H9 (cell line): ENCODE results near the gene PEX16. TPM values are rescaled to one million over a fixed set of nuclear protein-coding genes. Genes with fewer than 3 reads are reported as not detected.

Experiments used
- DNase-seq: peaks from one replicate; pipeline ENCODE4 v3.0.0-alpha.2; 2017
- H2AFZ ChIP-seq: one replicate; pipeline ENCODE4 v1.6.1; 2013; ENCODE audit warnings: mild to moderate bottlenecking, low read length, control low read depth, moderate library complexity
- H2AK5ac ChIP-seq: 2 replicates; pipeline ENCODE4 v1.6.1; 2013; ENCODE audit warnings: low read length, control low read depth, mixed read lengths; ENCODE audit not compliant: insufficient read length
- H2BK120ac ChIP-seq: one replicate; pipeline ENCODE4 v1.6.1; 2013; ENCODE audit warnings: low read depth, mild to moderate bottlenecking, low read length, control low read depth, inconsistent platforms; ENCODE audit not compliant: poor library complexity, severe bottlenecking
- H2BK12ac ChIP-seq: 2 replicates; pipeline ENCODE4 v1.6.1; 2013; ENCODE audit warnings: low read length, control low read depth, mixed read lengths, low read depth; ENCODE audit not compliant: insufficient read length
- H2BK15ac ChIP-seq: 2 replicates; pipeline ENCODE4 v1.6.1; 2013; ENCODE audit warnings: low read depth, low read length, control low read depth
- H2BK20ac ChIP-seq: one replicate; pipeline ENCODE4 v1.6.1; 2013; ENCODE audit warnings: low read depth, mild to moderate bottlenecking, low read length, control low read depth, inconsistent platforms; ENCODE audit not compliant: poor library complexity, severe bottlenecking
- H2BK5ac ChIP-seq: 2 replicates; pipeline ENCODE4 v1.6.1; 2013; ENCODE audit warnings: low read length, control low read depth, mixed read lengths; ENCODE audit not compliant: insufficient read length
- H3K14ac ChIP-seq: 2 replicates; pipeline ENCODE4 v1.6.1; 2013; ENCODE audit warnings: low read length, control low read depth; ENCODE audit not compliant: insufficient read depth
- H3K18ac ChIP-seq: 2 replicates; pipeline ENCODE4 v1.6.1; 2013; ENCODE audit warnings: low read depth, mild to moderate bottlenecking, mixed read lengths, low read length, control low read depth; ENCODE audit not compliant: insufficient read length
- H3K23ac ChIP-seq: 2 replicates; pipeline ENCODE4 v1.6.1; 2013; ENCODE audit warnings: low read length, control low read depth, mixed read lengths, low read depth; ENCODE audit not compliant: insufficient read length
- H3K23me2 ChIP-seq: 2 replicates; pipeline ENCODE4 v1.6.1; 2013; ENCODE audit warnings: low read depth, mild to moderate bottlenecking, mixed read lengths, low read length, control low read depth; ENCODE audit not compliant: insufficient read length, poor library complexity, severe bottlenecking
- H3K27ac ChIP-seq: 2 replicates; pipeline ENCODE4 v1.5.1; 2013; ENCODE audit warnings: low read length, control low read depth, mixed read lengths, low read depth; ENCODE audit not compliant: insufficient read length
- H3K27me3 ChIP-seq: 2 replicates; pipeline ENCODE4 v1.6.1; 2013; ENCODE audit warnings: low read length, control low read depth, inconsistent platforms; ENCODE audit not compliant: insufficient read depth
- H3K4ac ChIP-seq: 2 replicates; pipeline ENCODE4 v1.6.1; 2013; ENCODE audit warnings: low read depth, mild to moderate bottlenecking, control low read depth, inconsistent platforms, low read length, moderate library complexity
- H3K4me1 ChIP-seq: 2 replicates; pipeline ENCODE4 v1.6.1; 2013; ENCODE audit warnings: low read length, control low read depth, inconsistent platforms; ENCODE audit not compliant: insufficient read depth
- H3K4me2 ChIP-seq: 2 replicates; pipeline ENCODE4 v1.6.1; 2013; ENCODE audit warnings: low read length, control low read depth, mixed read lengths; ENCODE audit not compliant: insufficient read length, insufficient read depth
- H3K56ac ChIP-seq: 2 replicates; pipeline ENCODE4 v1.6.1; 2013; ENCODE audit warnings: low read depth, mild to moderate bottlenecking, mixed read lengths, low read length, control low read depth; ENCODE audit not compliant: insufficient read length
- H3K79me1 ChIP-seq: 2 replicates; pipeline ENCODE4 v1.6.1; 2013; ENCODE audit warnings: low read depth, mild to moderate bottlenecking, moderate library complexity, low read length, control low read depth, inconsistent platforms; ENCODE audit not compliant: insufficient read depth, poor library complexity, severe bottlenecking
- H3K79me2 ChIP-seq: 2 replicates; pipeline ENCODE4 v1.6.1; 2013; ENCODE audit warnings: low read length, control low read depth, inconsistent platforms; ENCODE audit not compliant: insufficient read depth
- H3K9ac ChIP-seq: 2 replicates; pipeline ENCODE4 v1.6.1; 2013; ENCODE audit warnings: low read length, control low read depth, mixed read lengths; ENCODE audit not compliant: insufficient read length; ENCODE audit errors: extremely low read depth
- H3K9me3 ChIP-seq: one replicate; pipeline ENCODE4 v1.6.1; 2013; ENCODE audit warnings: low read depth, low read length, inconsistent platforms; ENCODE audit not compliant: control insufficient read depth
- H3T11ph ChIP-seq: one replicate; pipeline ENCODE4 v1.6.1; 2013; ENCODE audit warnings: mild to moderate bottlenecking, low read length, control low read depth, inconsistent platforms
- H4K20me1 ChIP-seq: one replicate; pipeline ENCODE4 v1.6.1; 2013; ENCODE audit not compliant: control insufficient read depth, insufficient read length, insufficient read depth
- H4K5ac ChIP-seq: 2 replicates; pipeline ENCODE4 v1.6.1; 2013; ENCODE audit warnings: low read depth, mild to moderate bottlenecking, mixed read lengths, low read length, control low read depth; ENCODE audit not compliant: insufficient read length
- H4K8ac ChIP-seq: replicated peaks from 2 replicates; pipeline ENCODE4 v1.6.1; 2013; ENCODE audit warnings: low read length, control low read depth, mixed read lengths, low read depth; ENCODE audit not compliant: insufficient read length
- H4K91ac ChIP-seq: 2 replicates; pipeline ENCODE4 v1.6.1; 2013; ENCODE audit warnings: low read depth, mild to moderate bottlenecking, moderate library complexity, mixed read lengths, low read length, control low read depth; ENCODE audit not compliant: insufficient read length
- H3K27ac Mint-ChIP-seq, 3 experiments: 2 replicates in 2 of 3; 3 replicates in 1 of 3; pipeline ENCODE4 v1.8.0; 2020 to 2021; ENCODE audit warnings: mixed read lengths in 3 of 3, mild to moderate bottlenecking in 1 of 3, moderate library complexity in 1 of 3
- H3K27me3 Mint-ChIP-seq: 2 replicates; pipeline ENCODE4 v1.8.0; 2021; ENCODE audit warnings: low read depth, mild to moderate bottlenecking, moderate library complexity, mixed read lengths
- H3K36me3 Mint-ChIP-seq, 3 experiments: 2 replicates in 2 of 3; 3 replicates in 1 of 3; pipeline ENCODE4 v1.8.0; 2020 to 2021; ENCODE audit warnings: low read depth in 3 of 3, mixed read lengths in 3 of 3; ENCODE audit not compliant: insufficient read depth in 1 of 3
- H3K4me1 Mint-ChIP-seq, 2 experiments: 2 replicates each; pipeline ENCODE4 v1.8.0; 2020; ENCODE audit warnings: mixed read lengths in 2 of 2
- H3K4me3 Mint-ChIP-seq, 2 experiments: 2 replicates in 1 of 2; 3 replicates in 1 of 2; pipeline ENCODE4 v1.8.0; 2020 to 2021; ENCODE audit warnings: mild to moderate bottlenecking in 2 of 2, mixed read lengths in 2 of 2, moderate library complexity in 1 of 2
- H3K9me3 Mint-ChIP-seq, 2 experiments: 2 replicates in 1 of 2; 3 replicates in 1 of 2; pipeline ENCODE4 v1.8.0; 2020; ENCODE audit warnings: mild to moderate bottlenecking in 2 of 2, mixed read lengths in 2 of 2, moderate library complexity in 1 of 2
- WGBS: extraction: QIAGEN DNeasy Blood & Tissue Kit; methylation state at CpG from one replicate; pipeline ENCODE4 v1.1.7; 2013; ENCODE audit warnings: missing lambda C conversion rate, low lambda C conversion rate, mixed read lengths; ENCODE audit not compliant: insufficient read length; ENCODE audit errors: extremely low coverage; 5-methylcytosine and 5-hydroxymethylcytosine counted together
- total RNA-seq: library from RNA; stranded (reverse); gene quantifications from 2 replicates; pipeline ENCODE4 v1.2.1, GENCODE V29; 2021
- TF ChIP-seq, protein P1 (sequence below): fragments of 200-600 bp; sonication (generic); conservative IDR thresholded peaks from 3 replicates; pipeline ENCODE4 v1.8.0; 2021; ENCODE audit warnings: antibody characterized with exemption, mild to moderate bottlenecking

PEX16 gene
- total RNA-seq, 1 experiment from 2014 or later: 30.8 TPM

DNA sequence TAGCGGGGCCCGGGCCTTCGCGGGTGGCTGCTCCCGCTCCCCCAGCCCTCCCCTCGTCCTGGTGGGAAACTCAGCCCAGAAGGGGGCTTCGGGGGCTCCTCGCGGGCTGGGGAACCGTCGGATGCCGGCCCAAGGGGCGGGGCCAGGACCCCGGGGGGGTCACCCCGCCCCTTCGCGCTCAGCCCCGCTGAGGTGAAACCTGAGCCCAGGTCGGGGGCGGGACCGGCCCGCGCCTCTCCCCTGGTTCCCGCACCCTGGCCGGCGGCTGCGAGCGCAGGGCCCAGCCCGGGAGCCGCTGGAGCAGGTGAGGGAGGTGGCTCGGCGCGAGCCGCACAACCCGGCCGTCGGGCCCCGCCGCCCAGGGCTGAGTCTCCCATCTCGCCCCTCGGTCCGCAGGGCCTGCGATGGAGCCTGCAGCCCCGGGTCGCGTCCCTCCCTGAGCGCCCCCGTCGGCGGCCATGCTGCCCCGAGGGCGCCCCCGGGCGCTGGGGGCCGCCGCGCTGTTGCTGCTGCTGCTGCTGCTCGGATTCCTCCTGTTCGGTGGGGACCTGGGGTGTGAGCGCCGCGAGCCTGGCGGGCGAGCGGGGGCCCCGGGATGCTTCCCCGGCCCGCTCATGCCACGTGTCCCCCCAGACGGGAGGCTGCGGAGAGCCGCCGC, 4.9 kb upstream of the PEX16 start, which contains the start of gene LARGE2:
TSS of gene LARGE2 (plus strand) at position 232 of the 658 bp plus-strand sequence. CDS start at position 459, 227 bp downstream.
- no CpG with 5 or more reads among the region's 73 CpGs for WGBS
- H2BK5ac ChIP-seq: no peak within 1 kb of the TSS
- H2BK12ac ChIP-seq: no peak within 1 kb of the TSS
- no peak within 1 kb of the TSS for H3K56ac ChIP-seq
- H2BK15ac ChIP-seq: no peak within 1 kb of the TSS
- no peak within 1 kb of the TSS for H3K27ac ChIP-seq
- H2BK120ac ChIP-seq: no peak within 1 kb of the TSS
- no peak for DNase-seq
- H3T11ph ChIP-seq: no peak within 1 kb of the TSS
- no peaks in the 10 kb centered on the region for H4K20me1 ChIP-seq
- TF ChIP-seq, protein P1, sequence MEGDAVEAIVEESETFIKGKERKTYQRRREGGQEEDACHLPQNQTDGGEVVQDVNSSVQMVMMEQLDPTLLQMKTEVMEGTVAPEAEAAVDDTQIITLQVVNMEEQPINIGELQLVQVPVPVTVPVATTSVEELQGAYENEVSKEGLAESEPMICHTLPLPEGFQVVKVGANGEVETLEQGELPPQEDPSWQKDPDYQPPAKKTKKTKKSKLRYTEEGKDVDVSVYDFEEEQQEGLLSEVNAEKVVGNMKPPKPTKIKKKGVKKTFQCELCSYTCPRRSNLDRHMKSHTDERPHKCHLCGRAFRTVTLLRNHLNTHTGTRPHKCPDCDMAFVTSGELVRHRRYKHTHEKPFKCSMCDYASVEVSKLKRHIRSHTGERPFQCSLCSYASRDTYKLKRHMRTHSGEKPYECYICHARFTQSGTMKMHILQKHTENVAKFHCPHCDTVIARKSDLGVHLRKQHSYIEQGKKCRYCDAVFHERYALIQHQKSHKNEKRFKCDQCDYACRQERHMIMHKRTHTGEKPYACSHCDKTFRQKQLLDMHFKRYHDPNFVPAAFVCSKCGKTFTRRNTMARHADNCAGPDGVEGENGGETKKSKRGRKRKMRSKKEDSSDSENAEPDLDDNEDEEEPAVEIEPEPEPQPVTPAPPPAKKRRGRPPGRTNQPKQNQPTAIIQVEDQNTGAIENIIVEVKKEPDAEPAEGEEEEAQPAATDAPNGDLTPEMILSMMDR: no peak
- peak within 1 kb of the TSS; percentile 36 for H3K9ac ChIP-seq
- peak within 1 kb of the TSS; percentile 69 for H3K18ac ChIP-seq
- no peak within 1 kb of the TSS for H4K8ac ChIP-seq
- H2AFZ ChIP-seq: no peak within 1 kb of the TSS
- H4K91ac ChIP-seq: no peak within 1 kb of the TSS
- peak within 1 kb of the TSS; percentile 88 to 96 for H3K4me3 Mint-ChIP-seq
- no peak within 1 kb of the TSS for H2AK5ac ChIP-seq
- peak within 1 kb of the TSS; percentile 91 for H3K4me2 ChIP-seq
- no peaks in the 10 kb centered on the region; the same call in 1 of the 2 replicates for H3K79me2 ChIP-seq
- H3K9me3 Mint-ChIP-seq: no peaks in the 10 kb centered on the region; a peak in 1 of 5 replicates
- peak within 1 kb of the TSS; percentile 90 to 98 (median 95) for H3K27ac Mint-ChIP-seq
- H3K27me3 Mint-ChIP-seq: peaks cover 2% of the 10 kb centered on the region; the same call in 1 of the 2 replicates
- no peaks in the 10 kb centered on the region for H3K9me3 ChIP-seq
- H3K23me2 ChIP-seq: peaks cover 5% of the 10 kb centered on the region
- H3K4me1 Mint-ChIP-seq: peaks cover 32 to 44% of the 10 kb centered on the region in 2 experiments
- H3K79me1 ChIP-seq: no peaks in the 10 kb centered on the region
- H3K4ac ChIP-seq: no peak within 1 kb of the TSS
- peak within 1 kb of the TSS; percentile 81 for H3K14ac ChIP-seq
- no peak within 1 kb of the TSS for H3K23ac ChIP-seq
- no peak within 1 kb of the TSS for H2BK20ac ChIP-seq
- H4K5ac ChIP-seq: no peak within 1 kb of the TSS
- H3K36me3 Mint-ChIP-seq: peaks cover 21 to 34% (median 32%) of the 10 kb centered on the region in 3 experiments
- no peaks in the 10 kb centered on the region; the same call in 1 of the 2 replicates for H3K27me3 ChIP-seq
- H3K4me1 ChIP-seq: no peaks in the 10 kb centered on the region
